ENCODE results near the gene PPM1H.

The PPM1H gene

GRCh38 chr12:62712681-62713573, 222.0 kb downstream of the PPM1H start:
- DNase-seq (ENCODE audit: low spot score): no peak

- DNase-seq (ENCODE audit: low spot score): no peak
Measured at GRCh38 chr12:62711631-62712241, 223.2 kb downstream of the PPM1H start.

GRCh38 chr12:62709311-62709710, 225.6 kb downstream of the PPM1H start:
- DNase-seq (ENCODE audit: low spot score): no peak

- no peak for DNase-seq (ENCODE audit: low spot score)
Measured at GRCh38 chr12:62707939-62708338, 227.0 kb downstream of the PPM1H start.

- no peak for DNase-seq (ENCODE audit: low spot score)
Measured at GRCh38 chr12:62705846-62706245, 229.1 kb downstream of the PPM1H start.

- DNase-seq (ENCODE audit: low spot score): no peak
Measured at GRCh38 chr12:62703011-62703380, 232.0 kb downstream of the PPM1H start.

GRCh38 chr12:62701492-62701891, 233.5 kb downstream of the PPM1H start:
- no peak for DNase-seq (ENCODE audit: low spot score)

- DNase-seq (ENCODE audit: low spot score): no peak
Measured at GRCh38 chr12:62700091-62700880, 234.7 kb downstream of the PPM1H start.

GRCh38 chr12:62698701-62699101, 236.2 kb downstream of the PPM1H start:
- DNase-seq (ENCODE audit: low spot score): no peak

- DNase-seq (ENCODE audit: low spot score): no peak
Measured at GRCh38 chr12:62697893-62698292, 237.1 kb downstream of the PPM1H start.

- no peak for DNase-seq (ENCODE audit: low spot score)
Measured at GRCh38 chr12:62695696-62696095, 239.3 kb downstream of the PPM1H start.

GRCh38 chr12:62694632-62695031, 240.3 kb downstream of the PPM1H start:
- no peak for DNase-seq (ENCODE audit: low spot score)

- DNase-seq (ENCODE audit: low spot score): no peak
Measured at GRCh38 chr12:62694116-62694515, 240.8 kb downstream of the PPM1H start.

- no peak for DNase-seq (ENCODE audit: low spot score)
Measured at GRCh38 chr12:62693376-62694050, 241.4 kb downstream of the PPM1H start.

- DNase-seq (ENCODE audit: low spot score): no peak
Measured at GRCh38 chr12:62692884-62693283, 242.1 kb downstream of the PPM1H start.

- no peak for DNase-seq (ENCODE audit: low spot score)
Measured at GRCh38 chr12:62691309-62691708, 243.6 kb downstream of the PPM1H start.

GRCh38 chr12:62689042-62689839, 245.7 kb downstream of the PPM1H start:
- DNase-seq (ENCODE audit: low spot score): no peak

GRCh38 chr12:62686938-62687337, 248.0 kb downstream of the PPM1H start:
- DNase-seq (ENCODE audit: low spot score): no peak

- DNase-seq (ENCODE audit: low spot score): no peak
Measured at GRCh38 chr12:62684570-62685295, 250.2 kb downstream of the PPM1H start.

GRCh38 chr12:62683776-62684569, 251.0 kb downstream of the PPM1H start:
- DNase-seq (ENCODE audit: low spot score): no peak
